Muscle layer of duodenum (tissue), 2 donors: ENCODE data around the gene TNFAIP8L3.

Source experiments
- H3K27ac ChIP-seq: one replicate; pipeline ENCODE4 v1.7.0; 2013; ENCODE audit warnings: mild to moderate bottlenecking, low read length
- H3K27me3 ChIP-seq: one replicate; pipeline ENCODE4 v1.7.0; 2013; ENCODE audit warnings: low read depth, mild to moderate bottlenecking, control low read depth, low read length
- H3K36me3 ChIP-seq, 2 donors: one replicate each; pipeline ENCODE4 v1.7.0; 2013; ENCODE audit warnings: low read length in 2 of 2, control low read depth in 1 of 2, mild to moderate bottlenecking in 1 of 2; ENCODE audit not compliant: insufficient read depth in 2 of 2, control insufficient read depth in 1 of 2
- H3K4me1 ChIP-seq, 2 donors: one replicate each; pipeline ENCODE4 v1.7.0; 2013; ENCODE audit warnings: low read length in 2 of 2, mild to moderate bottlenecking in 2 of 2, control low read depth in 1 of 2, moderate library complexity in 1 of 2; ENCODE audit not compliant: insufficient read depth in 2 of 2, control insufficient read depth in 1 of 2
- H3K4me3 ChIP-seq, 2 donors: one replicate each; pipeline ENCODE4 v1.7.0; 2013; ENCODE audit warnings: low read length in 2 of 2, low read depth in 1 of 2, mild to moderate bottlenecking in 1 of 2
- H3K9me3 ChIP-seq, 2 donors: one replicate each; pipeline ENCODE4 v1.7.0; 2013; ENCODE audit warnings: low read length in 2 of 2, control low read depth in 1 of 2, mild to moderate bottlenecking in 1 of 2; ENCODE audit not compliant: control insufficient read depth in 1 of 2
- donor health status: healthy.

The TNFAIP8L3 gene

GRCh38 chr15:51097553-51098330, 3.0 kb upstream of the TNFAIP8L3 start:
- H3K9me3 ChIP-seq, result no peaks in the 10 kb centered on the region
- H3K27ac ChIP-seq, result no peak overlapping the region
- H3K4me1 ChIP-seq, result peaks cover 0 to 25% of the 10 kb centered on the region in 2 donors
- H3K36me3 ChIP-seq, result no peaks in the 10 kb centered on the region
- H3K4me3 ChIP-seq, result no peak overlapping the region
- H3K27me3 ChIP-seq, result peaks cover 8% of the 10 kb centered on the region

- no peaks in the 10 kb centered on the region for H3K9me3 ChIP-seq
- no peaks in the 10 kb centered on the region for H3K36me3 ChIP-seq
- H3K4me1 ChIP-seq, result peaks cover 0 to 25% of the 10 kb centered on the region in 2 donors
- H3K4me3 ChIP-seq, result no peak overlapping the region
- peaks cover 8% of the 10 kb centered on the region for H3K27me3 ChIP-seq
- H3K27ac ChIP-seq, result no peak overlapping the region
Observed at GRCh38 chr15:51096976-51097375, 2.3 kb upstream of the TNFAIP8L3 start.

- Histone ChIP-seq H3K4me3 (peak overlapping the region in 1 of 2 donors; percentile 67), H3K4me1 (peaks cover 0 to 25% of the 10 kb centered on the region in 2 donors), H3K27ac (no peak overlapping the region)
Observed at GRCh38 chr15:51095681-51096331, 1.1 kb upstream of the TNFAIP8L3 start.

GRCh38 chr15:51093839-51094605, 684 bp downstream of the TNFAIP8L3 start:
- Histone ChIP-seq H3K36me3 (no peaks in the 10 kb centered on the region), H3K9me3 (no peaks in the 10 kb centered on the region), H3K4me1 (peaks cover 0 to 25% of the 10 kb centered on the region in 2 donors), H3K27me3 (peaks cover 8% of the 10 kb centered on the region), H3K4me3 (peak overlapping the region; percentile 35 to 70), H3K27ac (no peak overlapping the region)

More at GRCh38 chr15:51095681-51096331, 1.1 kb upstream of the TNFAIP8L3 start:
- no peaks in the 10 kb centered on the region for H3K36me3 ChIP-seq
- H3K9me3 ChIP-seq, result no peaks in the 10 kb centered on the region
- peaks cover 8% of the 10 kb centered on the region for H3K27me3 ChIP-seq

GRCh38 chr15:51093488-51093838, 1.2 kb downstream of the TNFAIP8L3 start:
- Histone ChIP-seq H3K36me3 (no peaks in the 10 kb centered on the region), H3K27me3 (peaks cover 8% of the 10 kb centered on the region), H3K4me1 (peaks cover 0 to 25% of the 10 kb centered on the region in 2 donors), H3K9me3 (no peaks in the 10 kb centered on the region), H3K27ac (no peak overlapping the region), H3K4me3 (peak overlapping the region; percentile 35 to 70)

- H3K4me3 ChIP-seq, result no peak overlapping the region
- peaks cover 0 to 17% of the 10 kb centered on the region in 2 donors for H3K4me1 ChIP-seq
- no peak overlapping the region for H3K27ac ChIP-seq
Observed at GRCh38 chr15:51092480-51093040, 2.1 kb downstream of the TNFAIP8L3 start.

GRCh38 chr15:51090753-51091152, 4.0 kb downstream of the TNFAIP8L3 start:
- Histone ChIP-seq H3K9me3 (no peaks in the 10 kb centered on the region), H3K36me3 (no peaks in the 10 kb centered on the region), H3K4me3 (no peak overlapping the region), H3K27me3 (peaks cover 5% of the 10 kb centered on the region), H3K27ac (no peak overlapping the region), H3K4me1 (peaks cover 0 to 17% of the 10 kb centered on the region in 2 donors)

More at GRCh38 chr15:51092480-51093040, 2.1 kb downstream of the TNFAIP8L3 start:
- Histone ChIP-seq H3K9me3 (no peaks in the 10 kb centered on the region), H3K27me3 (peaks cover 8% of the 10 kb centered on the region), H3K36me3 (no peaks in the 10 kb centered on the region)

- H3K27ac ChIP-seq, result no peak overlapping the region
- no peaks in the 10 kb centered on the region for H3K9me3 ChIP-seq
- no peaks in the 10 kb centered on the region for H3K36me3 ChIP-seq
- no peak overlapping the region for H3K4me3 ChIP-seq
- H3K27me3 ChIP-seq, result no peaks in the 10 kb centered on the region
- peaks cover 0 to 9% of the 10 kb centered on the region in 2 donors for H3K4me1 ChIP-seq
Observed at GRCh38 chr15:51089699-51090453, 4.8 kb downstream of the TNFAIP8L3 start.

- H3K27me3 ChIP-seq, result no peaks in the 10 kb centered on the region
- H3K9me3 ChIP-seq, result no peaks in the 10 kb centered on the region
- H3K4me1 ChIP-seq, result peaks cover 0 to 5% of the 10 kb centered on the region in 2 donors
- no peak overlapping the region for H3K27ac ChIP-seq
- H3K4me3 ChIP-seq, result no peak overlapping the region
- no peaks in the 10 kb centered on the region for H3K36me3 ChIP-seq
Observed at GRCh38 chr15:51089041-51089440, 5.7 kb downstream of the TNFAIP8L3 start.

GRCh38 chr15:51088585-51088984, 6.1 kb downstream of the TNFAIP8L3 start:
- Histone ChIP-seq H3K4me1 (peaks cover 0 to 2% of the 10 kb centered on the region in 2 donors), H3K4me3 (no peak overlapping the region), H3K36me3 (no peaks in the 10 kb centered on the region), H3K27me3 (no peaks in the 10 kb centered on the region), H3K9me3 (no peaks in the 10 kb centered on the region), H3K27ac (no peak overlapping the region)
